Measurements from ENCODE around the gene RERE. TPM values are rescaled to one million over a fixed set of nuclear protein-coding genes. Genes with fewer than 3 reads are reported as not detected.

RERE gene
- total RNA-seq, 1 experiment from 2014 or later, result 40.6 TPM

- TF ChIP-seq REST (IDR thresholded peaks at IDR 0.05; ENCODE audit: low read depth) (no peak), EGR1 (IDR thresholded peaks at IDR 0.05; ENCODE audit: low read depth) (no peak)
These were observed 335.6 kb downstream of the RERE start (continued) for GRCh38 chr1:8481650-8482380.

GRCh38 chr1:8478566-8478965 is 338.9 kb downstream of the RERE start:
- intact Hi-C loops (cut with micrococcal nuclease), result no loop called here
- ATAC-seq, result peak; percentile 44; the same call in 1 of the 2 replicates
- no peak for TF ChIP-seq POLR2A (IDR thresholded peaks at IDR 0.05; ENCODE audit: borderline replicate concordance, extremely low read depth, insufficient read depth, insufficient read length)
- no peak for TF ChIP-seq JUND (IDR thresholded peaks at IDR 0.05)
- TF ChIP-seq MAX (IDR thresholded peaks at IDR 0.05), result no peak
- no peak for TF ChIP-seq ZNF274 (IDR thresholded peaks at IDR 0.05; ENCODE audit: low read depth, low read length)
- no peak for TF ChIP-seq POLR2AphosphoS5 (IDR thresholded peaks at IDR 0.05; ENCODE audit: low read depth, low read length)
- no peak for TF ChIP-seq CTCF (IDR thresholded peaks at IDR 0.05 in 2 of 3, conservative IDR thresholded peaks at IDR 0.05 in 1 of 3; ENCODE audit: borderline replicate concordance in 1 of 3, insufficient read depth in 1 of 3, low read depth in 2 of 3, low read length in 2 of 3)
- TF ChIP-seq SRF (IDR thresholded peaks at IDR 0.05; ENCODE audit: low read depth), result no peak
- no peak for TF ChIP-seq ZBTB33 (IDR thresholded peaks at IDR 0.05; ENCODE audit: extremely low read depth, insufficient replicate concordance, low read length)
- no peak for TF ChIP-seq SIN3A (IDR thresholded peaks at IDR 0.05; ENCODE audit: low read depth)
- no peak for TF ChIP-seq FOSL1 (IDR thresholded peaks at IDR 0.05; ENCODE audit: low read depth)
- no peak for TF ChIP-seq YY1 (IDR thresholded peaks at IDR 0.05; ENCODE audit: extremely low read depth, insufficient replicate concordance, low read depth, low read length)
- no peak for TF ChIP-seq EZH2phosphoT487 (IDR thresholded peaks at IDR 0.05; ENCODE audit: borderline replicate concordance)
- TF ChIP-seq ELF1 (IDR thresholded peaks at IDR 0.05; ENCODE audit: borderline replicate concordance, low read depth), result no peak
- TF ChIP-seq TCF7L2 (IDR thresholded peaks at IDR 0.05; ENCODE audit: borderline replicate concordance, extremely low read depth, insufficient read depth, insufficient read length), result no peak
- no peak for TF ChIP-seq ZFX (IDR thresholded peaks at IDR 0.05)
- no peak for TF ChIP-seq RAD21 (IDR thresholded peaks at IDR 0.05; ENCODE audit: low read depth)
- TF ChIP-seq EGR1 (IDR thresholded peaks at IDR 0.05; ENCODE audit: low read depth), result no peak

More at GRCh38 chr1:8478566-8478965, 338.9 kb downstream of the RERE start:
- H3K79me2 ChIP-seq (ENCODE audit: insufficient read depth, low read length), result no peaks in the 10 kb centered on the region
- H2AFZ ChIP-seq (ENCODE audit: low read depth, low read length, poor library complexity, severe bottlenecking), result no peak overlapping the region
- CTCF ChIA-PET, result no interaction called here
- no peak for DNase-seq (ENCODE audit: low read depth, low spot score)
- H3K36me3 ChIP-seq (ENCODE audit: control insufficient read depth in 1 of 2, insufficient read depth in 2 of 2, low read length in 2 of 2), result no peaks in the 10 kb centered on the region
- H4K20me1 ChIP-seq (ENCODE audit: insufficient read depth), result no peaks in the 10 kb centered on the region
- POLR2A ChIA-PET, result no interaction called here
- H3K9me2 ChIP-seq (ENCODE audit: insufficient read depth), result no peaks in the 10 kb centered on the region
- H3K9me3 ChIP-seq (ENCODE audit: control insufficient read depth in 1 of 2, insufficient read depth in 1 of 2, low read depth in 1 of 2, low read length in 2 of 2), result no peaks in the 10 kb centered on the region
- no TSS peak for BruUV-seq (replicated peaks)
- no peak overlapping the region for H3K9ac ChIP-seq (ENCODE audit: low read length)
- H3K4me2 ChIP-seq (ENCODE audit: low read length), result no peak overlapping the region
- RAD21 ChIA-PET (ENCODE audit: low non-redundant PET in 1 of 2, low total read pairs in 2 of 2, uncharacterized antibody in 2 of 2, unreplicated experiment in 2 of 2), result interaction anchor here in 1 of 2 experiments (0.5 kb wide), 1 partner anchor 47 kb away, joined by 7 read pairs; no protein-coding TSS in a partner anchor
- H3K27me3 ChIP-seq (ENCODE audit: insufficient read depth, low read length), result no peaks in the 10 kb centered on the region
- peaks cover 0 to 3% of the 10 kb centered on the region in 2 experiments; a peak in 3 of 4 replicates for H3K4me1 ChIP-seq (ENCODE audit: control insufficient read depth in 1 of 2, insufficient read depth in 2 of 2, low read length in 2 of 2)
- no peak overlapping the region for H3K27ac ChIP-seq (ENCODE audit: low read depth, low read length)
- H3K4me3 ChIP-seq (replicated peaks in 1 of 2; ENCODE audit: low read depth in 1 of 2, low read length in 2 of 2), result no peak overlapping the region
